Peyer's patch (tissue), 4 donors: ENCODE data around the gene TMOD1.

Experiments used
- POLR2A ChIP-seq, 2 donors: fragments of 450-650 bp; IDR thresholded peaks; one replicate each; pipeline ENCODE4 v1.5.1; 2017; ENCODE audit warnings: antibody characterized with exemption in 2 of 2, mild to moderate bottlenecking in 2 of 2, moderate library complexity in 2 of 2
- TF ChIP-seq, protein P1 (sequence below), 6 experiments: fragments of 450-650 bp in 4 of 6; fragments of 200-600 bp in 2 of 6; sonication (generic) in 1 of 6; IDR thresholded peaks; one replicate each; pipeline ENCODE4 v1.5.1; 2017 to 2019; ENCODE audit warnings: antibody characterized with exemption in 6 of 6, mild to moderate bottlenecking in 3 of 6, moderate library complexity in 1 of 6

DNA sequence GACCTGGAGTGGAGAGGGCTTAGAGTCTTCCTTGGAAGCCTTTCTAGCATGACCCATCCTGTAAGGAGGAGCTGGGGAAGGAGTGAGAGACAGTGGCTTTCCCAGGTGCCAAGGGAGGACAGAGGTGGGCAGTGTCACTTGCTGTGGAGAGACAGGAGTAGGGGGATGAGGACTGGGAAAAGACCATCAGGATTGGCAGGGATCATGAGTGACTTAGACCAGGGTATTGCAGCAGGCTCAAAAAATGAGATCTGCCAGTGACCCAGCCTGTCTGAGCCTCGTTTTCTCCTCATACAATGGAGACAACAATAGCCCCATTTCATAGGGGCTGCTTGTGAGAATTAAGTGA, 2.4 kb downstream of the TMOD1 start:
- TF ChIP-seq, protein P1, sequence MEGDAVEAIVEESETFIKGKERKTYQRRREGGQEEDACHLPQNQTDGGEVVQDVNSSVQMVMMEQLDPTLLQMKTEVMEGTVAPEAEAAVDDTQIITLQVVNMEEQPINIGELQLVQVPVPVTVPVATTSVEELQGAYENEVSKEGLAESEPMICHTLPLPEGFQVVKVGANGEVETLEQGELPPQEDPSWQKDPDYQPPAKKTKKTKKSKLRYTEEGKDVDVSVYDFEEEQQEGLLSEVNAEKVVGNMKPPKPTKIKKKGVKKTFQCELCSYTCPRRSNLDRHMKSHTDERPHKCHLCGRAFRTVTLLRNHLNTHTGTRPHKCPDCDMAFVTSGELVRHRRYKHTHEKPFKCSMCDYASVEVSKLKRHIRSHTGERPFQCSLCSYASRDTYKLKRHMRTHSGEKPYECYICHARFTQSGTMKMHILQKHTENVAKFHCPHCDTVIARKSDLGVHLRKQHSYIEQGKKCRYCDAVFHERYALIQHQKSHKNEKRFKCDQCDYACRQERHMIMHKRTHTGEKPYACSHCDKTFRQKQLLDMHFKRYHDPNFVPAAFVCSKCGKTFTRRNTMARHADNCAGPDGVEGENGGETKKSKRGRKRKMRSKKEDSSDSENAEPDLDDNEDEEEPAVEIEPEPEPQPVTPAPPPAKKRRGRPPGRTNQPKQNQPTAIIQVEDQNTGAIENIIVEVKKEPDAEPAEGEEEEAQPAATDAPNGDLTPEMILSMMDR (IDR thresholded peaks at IDR 0.05): no peak
- no peak for TF ChIP-seq POLR2A (IDR thresholded peaks at IDR 0.05)
